Measurements from ENCODE around the gene TAGAP.

TAGAP gene

DNA sequence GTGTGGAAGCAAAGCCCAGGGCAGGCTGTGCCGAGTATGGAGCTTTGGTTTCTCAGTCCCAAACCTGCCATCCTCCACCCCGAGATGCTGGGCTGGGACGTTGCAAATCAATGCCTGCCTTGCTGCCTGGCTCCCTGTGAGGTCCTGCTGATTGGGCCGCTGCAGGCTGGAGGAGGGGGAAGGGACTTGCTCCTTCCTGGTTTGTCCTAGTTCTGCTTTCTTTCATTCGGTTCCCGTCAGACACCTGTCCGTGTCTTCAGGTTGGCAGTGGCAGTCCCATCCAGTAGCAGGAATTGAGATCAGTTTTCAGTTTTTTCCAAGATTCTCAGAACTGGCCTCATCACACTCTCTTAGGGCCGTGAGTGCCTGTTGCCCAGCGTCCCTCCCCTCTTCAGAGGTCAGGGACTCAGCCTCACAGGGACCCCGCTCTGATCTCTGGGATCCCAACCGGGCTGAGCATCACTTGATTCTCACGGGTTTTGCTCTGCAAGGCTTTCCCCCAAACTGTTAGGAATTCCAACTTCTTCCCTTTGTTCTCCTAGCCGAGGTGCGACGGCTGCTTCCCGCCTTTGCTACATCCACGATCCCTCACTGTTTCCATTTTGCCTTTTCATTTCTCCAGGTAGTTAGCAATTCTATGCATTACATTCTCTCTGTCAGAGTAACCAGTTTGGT, 24.2 kb upstream of the TAGAP start:
- DNase-seq: no peak

DNA sequence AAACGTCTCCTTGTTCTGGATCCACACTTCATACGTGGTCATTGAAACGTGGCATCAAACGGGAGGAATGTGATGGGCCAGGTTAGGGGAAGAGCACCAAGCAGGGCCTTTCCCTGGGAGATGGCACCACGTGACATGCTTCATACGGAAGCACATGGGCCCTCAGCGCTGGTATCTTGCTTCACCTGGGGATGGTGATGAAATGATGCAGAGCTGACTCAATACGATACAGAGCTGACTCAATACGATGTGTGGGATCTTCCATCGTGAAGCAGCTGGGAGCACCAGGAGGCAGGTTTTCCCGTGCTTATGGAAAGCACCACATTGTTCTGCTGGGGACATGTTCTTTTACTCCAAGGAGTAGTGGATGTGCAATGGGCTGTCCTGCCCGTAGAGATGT, 22.5 kb upstream of the TAGAP start:
- no peak for DNase-seq

DNA sequence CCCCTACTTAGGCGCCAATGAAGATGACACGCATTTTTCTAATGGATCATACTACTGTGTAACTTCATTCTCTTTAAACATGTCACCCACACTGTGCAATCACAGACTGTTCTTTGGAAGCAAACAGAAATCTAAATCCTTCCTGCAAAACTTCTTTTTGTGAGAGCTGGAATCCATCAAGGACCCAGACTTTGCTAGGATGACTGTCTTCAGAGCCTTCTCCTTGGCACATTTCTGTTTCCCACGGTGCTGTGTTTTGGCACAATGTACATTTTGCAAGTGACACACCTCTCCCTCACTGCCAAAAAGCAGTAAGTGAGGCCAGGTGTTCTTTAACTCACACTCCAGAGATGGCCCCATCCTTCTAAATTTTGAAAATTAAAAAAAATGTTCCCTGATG, 21.7 kb upstream of the TAGAP start:
- no peak for DNase-seq

DNA sequence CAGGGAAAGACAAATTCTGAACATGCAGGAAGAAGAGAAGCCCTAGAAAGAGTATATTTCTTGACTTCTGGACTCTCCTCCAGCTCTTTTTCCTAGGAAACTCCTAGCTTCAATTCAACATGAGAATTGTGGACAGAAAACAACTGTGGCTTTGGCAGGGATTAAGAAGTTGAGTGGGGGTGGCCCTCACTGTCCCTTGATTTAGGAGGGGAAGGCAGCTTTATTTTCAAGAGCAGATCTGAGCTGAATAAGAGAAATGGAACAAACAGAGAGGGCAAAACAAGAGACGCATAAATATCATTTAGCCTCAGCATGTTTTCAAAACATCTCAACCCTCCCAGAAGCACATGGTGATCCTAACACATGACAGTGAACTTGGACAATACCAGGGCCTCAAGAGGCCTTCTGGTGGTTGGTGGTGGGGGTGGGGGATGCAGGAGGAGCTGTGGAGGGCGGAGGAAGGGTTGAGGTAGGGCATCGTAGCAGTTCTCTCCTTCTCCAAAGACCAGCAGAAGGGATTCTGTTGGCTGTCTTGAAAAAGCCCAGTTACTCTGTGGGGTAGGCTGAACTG, 21.1 kb upstream of the TAGAP start:
- no peak for DNase-seq

DNA sequence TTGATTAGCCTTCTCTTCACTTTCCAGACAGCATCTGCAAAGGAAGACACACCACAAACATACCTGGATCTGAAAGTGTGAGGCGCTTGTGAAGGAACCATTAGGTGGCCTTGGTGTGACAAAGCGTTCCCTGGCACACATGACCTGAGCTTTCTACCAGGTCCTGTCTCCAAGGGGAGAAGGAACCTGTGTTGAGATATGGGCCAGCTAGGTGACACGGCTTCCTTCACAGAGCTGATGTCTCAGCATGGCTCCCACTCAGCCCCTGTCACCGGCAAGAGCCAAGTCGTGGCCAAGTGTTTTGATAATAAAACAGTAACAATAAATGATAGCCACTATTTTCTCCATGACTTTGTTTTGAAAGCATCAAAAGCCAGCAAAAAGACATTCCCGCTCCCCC, 20.3 kb upstream of the TAGAP start:
- DNase-seq: no peak

DNA sequence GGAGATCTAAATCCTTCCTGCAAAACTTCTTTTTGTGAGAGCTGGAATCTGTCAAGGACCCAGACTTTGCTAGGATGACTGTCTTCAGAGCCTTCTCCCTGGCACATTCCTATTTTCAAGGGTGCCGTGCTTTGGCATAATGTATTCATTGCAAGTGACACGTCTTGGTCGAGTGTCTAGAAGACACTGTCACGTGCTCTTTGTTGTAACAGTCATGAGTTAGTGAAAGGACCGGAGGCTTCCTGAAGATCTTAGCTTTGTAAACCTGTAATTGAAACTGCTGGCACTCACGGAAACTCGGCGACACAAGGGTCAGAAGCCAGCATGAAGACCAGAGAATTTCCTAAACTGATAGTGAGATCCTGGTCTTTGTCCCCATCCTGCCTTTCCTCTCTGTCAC, 19.7 kb upstream of the TAGAP start:
- no peak for DNase-seq

DNA sequence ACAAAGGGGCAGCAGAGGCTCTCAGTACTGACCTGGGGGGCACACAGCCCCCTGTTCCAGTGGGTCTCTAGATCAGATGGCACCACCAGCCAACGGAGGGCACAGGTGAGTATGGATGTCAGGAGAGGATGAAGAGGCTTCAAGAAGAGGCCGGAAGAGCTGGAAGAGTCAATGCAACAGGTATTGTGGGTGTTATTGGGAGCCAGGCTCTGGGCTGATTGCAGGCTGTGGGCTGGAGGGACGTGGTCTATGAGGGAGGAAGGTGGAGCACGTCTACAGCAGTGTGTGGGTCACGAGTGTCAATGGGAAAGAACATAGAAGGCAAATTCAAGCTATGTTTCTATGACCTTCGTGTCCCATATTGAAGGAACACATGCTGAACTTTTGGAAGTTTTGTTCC, 18.8 kb upstream of the TAGAP start:
- no peak for DNase-seq

DNA sequence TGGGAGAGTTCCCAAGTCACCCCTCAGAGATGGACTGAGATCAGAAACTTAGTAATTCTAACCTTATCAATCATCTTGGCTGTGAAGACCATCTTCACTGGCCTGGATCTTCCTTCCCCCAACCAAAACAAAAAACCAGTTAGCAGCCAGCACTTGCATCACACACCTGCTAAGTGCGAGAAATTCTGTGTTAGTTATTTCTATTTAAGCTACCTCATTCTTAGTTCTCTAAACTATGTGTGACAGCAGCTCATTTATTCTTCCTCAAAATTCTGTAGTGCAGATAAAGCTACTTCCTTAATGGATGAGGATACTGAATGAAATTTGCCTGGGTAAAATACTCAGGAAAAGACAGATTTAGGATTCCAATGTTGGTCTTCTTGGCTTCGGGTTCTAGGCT, 18.2 kb upstream of the TAGAP start:
- DNase-seq: no peak

DNA sequence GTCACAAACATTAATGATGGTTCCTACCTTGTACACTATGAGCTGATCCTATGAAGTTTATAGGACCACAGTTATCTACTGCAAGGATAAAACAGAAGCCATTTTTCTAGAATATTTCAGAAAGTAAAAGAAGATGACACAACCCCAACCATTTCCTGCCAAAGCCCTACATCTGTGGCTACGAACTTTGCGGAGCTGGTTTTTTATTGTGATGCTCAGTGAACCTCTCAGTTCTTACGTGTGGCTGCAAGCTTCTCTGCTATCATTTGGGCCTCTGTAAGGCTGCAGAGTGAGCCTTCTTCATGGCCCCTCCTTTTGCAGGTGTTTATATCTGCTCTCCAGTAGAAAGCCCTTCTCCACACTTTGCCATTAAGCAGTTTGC, 17.8 kb upstream of the TAGAP start:
- no peak for DNase-seq

DNA sequence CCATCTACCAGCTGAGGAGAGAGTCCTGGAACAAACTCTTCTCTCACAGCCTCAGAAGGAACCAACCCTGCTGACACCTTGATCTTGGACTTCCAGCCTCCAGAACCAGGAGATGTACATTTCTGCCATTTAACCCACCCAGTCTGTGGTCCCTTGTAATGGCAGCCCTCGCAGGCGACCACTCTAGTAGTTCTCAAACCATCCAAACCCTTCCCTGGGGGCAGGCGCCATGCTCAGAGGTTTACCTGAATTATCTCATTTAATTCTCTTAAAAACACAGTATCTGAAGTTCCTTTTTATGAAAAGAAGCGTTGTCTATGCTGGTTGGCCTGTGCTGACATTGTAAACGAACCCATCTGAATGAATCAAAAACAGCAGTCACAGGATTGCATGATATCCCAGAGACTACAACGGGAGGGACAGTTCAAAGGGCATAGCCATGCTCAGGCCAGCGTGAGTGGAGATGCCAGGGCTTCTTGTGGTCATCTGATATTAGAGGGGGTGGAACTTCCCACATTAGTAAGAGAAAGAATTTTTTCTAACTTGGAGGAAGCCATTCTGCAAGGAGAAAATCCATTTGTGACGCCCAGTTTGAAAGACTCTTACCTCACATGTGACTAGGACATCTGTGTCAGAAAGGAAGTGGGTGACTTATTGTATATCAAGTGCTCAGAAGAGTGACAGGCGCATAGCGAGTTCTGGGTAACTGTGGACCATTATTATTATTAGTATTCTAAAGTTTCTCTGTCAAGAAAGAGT, 17.2 kb upstream of the TAGAP start:
- DNase-seq: no peak

DNA sequence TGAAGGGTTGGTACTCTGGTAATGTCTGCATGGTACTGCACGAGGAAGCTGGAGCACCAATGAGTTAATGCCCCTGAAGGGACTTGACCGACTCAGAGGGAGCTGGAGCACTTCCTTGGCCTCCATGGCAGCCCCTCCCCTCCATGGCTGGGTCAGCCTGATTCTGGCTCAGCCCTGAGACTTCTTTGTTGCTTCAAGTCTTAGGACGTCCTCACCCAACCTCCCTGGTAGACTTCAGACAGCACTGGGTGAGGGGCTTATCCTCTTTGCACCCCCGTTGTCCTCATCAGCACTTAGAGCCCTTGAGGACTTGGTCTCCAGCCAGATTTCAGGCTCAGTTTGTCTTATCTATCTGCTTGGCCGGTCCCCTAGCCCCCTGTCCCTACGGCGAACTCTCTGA, 16.4 kb upstream of the TAGAP start:
- no peak for DNase-seq

DNA sequence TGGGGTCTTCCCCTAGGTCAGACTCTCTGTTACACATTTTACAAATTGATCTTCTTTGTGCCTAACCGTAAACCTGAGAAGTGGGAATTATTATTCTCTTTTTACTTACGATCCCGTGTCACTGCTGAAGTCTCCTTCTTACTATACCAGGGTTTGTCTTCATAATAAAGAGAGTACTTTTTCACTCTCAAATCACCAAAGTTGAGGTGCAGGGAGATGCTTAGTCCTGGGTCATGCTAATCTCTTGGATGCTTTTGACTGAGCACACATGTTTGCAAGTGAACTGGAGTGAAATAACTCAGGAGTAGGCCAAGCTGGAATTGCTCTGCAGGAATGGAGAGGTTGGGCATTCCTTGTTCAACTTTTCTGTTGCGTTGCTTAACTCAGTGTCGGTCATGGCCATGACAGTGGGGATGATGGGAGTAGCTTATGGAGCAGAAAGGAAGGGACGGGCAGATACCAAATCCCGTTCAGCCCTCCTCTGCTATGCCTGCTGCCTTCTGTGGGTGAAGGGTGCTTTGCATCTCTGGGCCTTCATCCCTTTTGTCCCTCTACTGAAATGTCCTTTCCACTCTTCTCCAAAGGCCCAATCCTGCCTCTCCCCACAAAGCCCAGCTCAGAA, 15.2 kb upstream of the TAGAP start:
- no peak for DNase-seq

DNA sequence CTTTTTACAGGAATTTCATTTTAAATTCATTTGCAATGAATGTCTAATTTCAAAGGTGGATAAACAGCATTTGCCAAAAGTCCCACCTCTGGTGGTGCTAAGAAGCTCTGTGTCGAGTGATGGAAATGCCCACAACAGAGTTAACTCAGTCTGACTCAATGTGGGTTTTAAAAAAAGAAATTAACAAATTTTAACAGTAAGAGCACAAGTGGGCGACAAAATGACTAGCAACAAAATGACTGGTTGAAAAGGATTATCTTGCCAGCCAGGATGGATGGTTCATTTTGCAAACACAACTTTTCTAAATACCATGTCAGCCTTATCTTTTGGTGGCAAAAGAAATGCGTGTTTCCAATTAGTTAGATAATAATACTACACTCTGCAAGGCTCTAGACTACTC, 14.3 kb upstream of the TAGAP start:
- DNase-seq: no peak

DNA sequence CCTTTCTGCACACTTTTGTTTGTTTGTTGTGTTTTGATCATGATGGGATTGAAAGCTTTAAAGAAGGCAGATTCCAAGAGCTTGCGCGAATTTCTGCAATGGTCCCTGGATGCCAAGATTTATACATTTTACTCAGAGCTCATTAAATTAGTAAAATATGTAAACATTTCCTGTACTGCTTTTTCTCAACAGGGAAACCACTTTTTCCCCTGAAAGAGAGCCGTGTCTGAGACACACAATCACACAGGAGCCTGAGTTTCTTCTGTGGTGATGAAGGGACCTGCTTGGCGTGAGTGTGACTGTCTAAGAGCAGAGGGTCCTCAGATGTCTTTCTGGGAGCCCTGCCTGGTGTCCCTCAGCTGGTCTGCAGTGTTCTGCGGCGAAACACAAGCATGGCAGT, 12.1 kb upstream of the TAGAP start:
- no peak for DNase-seq

DNA sequence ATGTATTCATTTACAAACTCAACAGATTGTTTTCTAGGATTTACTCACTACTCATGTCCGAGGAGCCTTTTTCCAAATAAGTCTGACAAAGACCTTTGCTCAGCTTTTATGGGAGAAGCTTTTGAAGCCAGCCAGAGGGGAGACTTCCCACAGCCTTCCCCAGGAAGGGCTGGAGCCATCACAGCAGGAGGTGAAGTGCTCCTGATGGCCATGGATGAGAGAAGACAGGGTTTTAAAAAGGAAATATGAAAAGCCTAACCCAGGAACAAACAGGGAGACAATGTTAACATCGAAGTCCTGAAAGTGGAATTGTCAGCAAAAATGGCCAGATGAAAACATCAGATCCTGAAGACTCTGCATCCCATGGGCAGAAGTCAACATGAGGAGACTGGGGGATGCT, 11.6 kb upstream of the TAGAP start:
- DNase-seq: no peak

DNA sequence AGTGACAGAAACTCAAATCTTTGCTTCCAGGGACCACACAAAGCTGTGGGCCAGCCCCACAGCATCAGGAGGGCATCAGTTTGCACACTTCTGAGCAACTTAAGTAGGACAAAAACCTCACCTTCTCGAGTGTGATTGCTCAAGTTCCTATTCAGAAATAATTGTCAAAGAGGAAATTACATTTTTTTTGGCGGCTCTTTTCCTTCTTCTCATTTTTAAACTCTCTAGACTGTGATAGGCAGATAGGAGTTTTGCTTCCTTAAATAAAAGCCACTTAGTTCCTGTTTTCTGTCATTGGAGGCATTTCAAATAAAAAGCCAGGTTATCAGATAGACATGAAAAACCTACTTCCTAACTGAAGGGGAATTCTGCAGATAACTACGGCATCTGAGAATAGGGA, 11.2 kb upstream of the TAGAP start:
- no peak for DNase-seq

DNA sequence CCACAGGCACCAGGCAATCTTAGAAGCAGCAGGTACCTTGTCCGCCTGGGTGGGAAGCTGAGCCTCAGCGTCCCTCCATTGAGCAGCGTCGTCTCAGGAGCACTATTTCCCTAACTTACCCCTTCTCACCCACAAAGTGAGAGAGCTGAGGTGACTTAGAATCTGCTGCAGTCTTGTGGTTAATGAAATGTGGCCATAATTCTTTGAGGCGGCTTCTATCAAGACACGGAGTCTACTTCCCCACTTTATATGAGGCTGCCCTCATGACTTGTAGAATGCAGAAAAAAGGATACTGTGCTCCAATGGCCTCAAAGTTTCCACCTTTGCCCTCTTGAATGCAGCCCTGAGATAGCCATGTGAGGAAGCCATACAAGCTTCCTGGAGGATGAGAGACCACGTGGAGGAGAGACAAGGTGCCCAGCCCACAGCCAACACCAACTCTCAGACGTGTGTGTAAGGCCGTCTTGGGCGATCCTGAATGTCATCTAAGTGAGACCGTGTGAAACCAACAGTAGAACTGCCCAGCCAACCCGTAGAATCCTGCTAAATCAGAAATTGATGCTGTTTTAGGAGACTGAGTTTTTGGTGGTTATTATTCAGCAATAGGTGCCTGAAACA, 9.1 kb upstream of the TAGAP start:
- no peak for DNase-seq

DNA sequence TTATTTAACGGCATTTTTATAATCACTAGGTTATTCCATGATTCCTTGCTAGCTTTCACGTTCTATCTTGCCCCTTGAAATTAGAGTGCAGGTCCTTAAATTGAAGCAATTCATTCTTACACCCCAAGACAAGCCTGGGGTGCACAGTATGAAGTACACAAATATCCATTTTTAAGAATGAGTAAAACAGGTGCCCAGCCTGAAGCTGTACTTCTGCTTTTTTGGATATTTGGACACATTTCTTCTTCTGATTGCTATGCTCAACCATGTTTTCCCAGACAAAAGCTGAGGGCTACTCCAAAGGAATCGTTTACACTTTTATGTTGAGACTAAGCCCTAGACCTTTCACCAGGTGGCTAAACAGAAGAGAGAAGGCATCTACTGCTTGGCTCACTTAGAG, 7.9 kb upstream of the TAGAP start:
- no peak for DNase-seq

DNA sequence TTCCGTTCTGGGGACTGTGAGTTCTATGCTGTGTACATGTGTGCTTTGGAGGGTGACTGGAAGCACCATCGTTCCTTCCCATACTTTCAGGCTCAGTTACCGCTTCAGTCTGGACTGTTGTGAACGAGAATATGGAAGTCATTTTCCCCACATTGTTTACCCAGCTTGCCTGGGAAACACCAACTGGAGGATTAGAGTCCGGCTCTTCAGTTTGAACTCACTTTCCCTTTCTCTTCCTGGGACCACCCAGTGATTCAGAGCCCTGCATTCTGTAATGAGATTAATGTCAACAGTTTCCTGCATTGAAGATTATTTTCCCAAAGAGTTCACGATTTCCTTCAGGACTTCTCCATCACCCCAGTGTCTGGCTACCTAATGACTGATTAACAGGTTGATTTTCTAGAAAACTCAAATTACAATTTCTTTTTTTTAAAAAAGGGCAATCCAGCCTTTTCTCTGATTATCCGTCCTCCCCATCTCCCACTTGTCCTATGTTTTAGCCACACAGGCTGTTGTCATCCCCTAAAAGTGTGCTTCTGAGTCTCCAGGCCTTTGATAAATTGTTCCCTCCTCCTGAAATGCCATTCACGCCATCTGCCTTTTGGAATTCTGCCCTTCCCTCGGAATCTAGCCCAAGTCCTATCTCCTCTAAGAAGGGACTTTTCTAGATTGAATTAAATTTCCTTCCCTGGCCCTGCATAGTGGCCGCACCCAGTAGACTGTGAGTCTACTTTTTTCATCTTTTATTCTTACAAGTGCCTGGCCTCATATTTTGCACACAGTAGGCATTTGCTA, 3.3 kb upstream of the TAGAP start:
- no peak for DNase-seq

DNA sequence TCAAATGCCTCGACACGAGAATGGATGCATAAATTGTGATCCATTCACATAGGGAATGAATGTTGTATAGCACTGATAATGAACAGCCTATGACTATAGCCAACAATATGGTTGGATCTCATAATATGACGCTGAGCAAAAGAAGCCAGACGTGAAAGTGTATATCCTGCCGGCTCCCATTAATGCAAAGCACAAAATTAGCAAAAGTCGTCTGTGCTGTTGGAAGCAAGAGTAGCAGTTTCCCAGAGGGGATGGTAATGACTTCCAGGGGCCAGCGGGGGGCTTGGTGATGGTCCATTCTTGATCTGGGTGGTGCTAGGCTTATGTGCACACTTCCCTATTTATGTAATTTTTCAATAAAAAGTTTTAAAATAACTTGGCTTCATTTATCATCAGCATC, 1.0 kb upstream of the TAGAP start:
- DNase-seq: no peak

DNA sequence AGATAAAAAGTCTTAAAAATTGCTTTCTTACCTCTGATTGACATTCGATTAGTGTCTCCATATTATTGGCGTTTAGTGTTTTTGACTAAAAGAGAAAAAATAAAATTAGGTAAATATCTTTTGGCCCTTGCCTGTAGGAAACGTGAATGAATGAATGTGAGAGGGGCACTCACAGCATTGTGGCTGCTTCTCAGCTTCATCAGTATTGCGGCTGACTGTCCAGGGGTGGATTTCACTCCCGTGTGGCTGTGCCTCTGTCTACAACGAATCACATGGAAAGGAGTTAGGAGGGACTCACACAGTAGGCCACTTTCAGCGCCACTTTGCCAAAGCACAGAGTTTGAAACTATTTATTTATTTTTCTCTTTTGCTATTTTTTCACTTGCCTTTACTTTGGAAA, 844 bp downstream of the TAGAP start:
- no peak for DNase-seq

DNA sequence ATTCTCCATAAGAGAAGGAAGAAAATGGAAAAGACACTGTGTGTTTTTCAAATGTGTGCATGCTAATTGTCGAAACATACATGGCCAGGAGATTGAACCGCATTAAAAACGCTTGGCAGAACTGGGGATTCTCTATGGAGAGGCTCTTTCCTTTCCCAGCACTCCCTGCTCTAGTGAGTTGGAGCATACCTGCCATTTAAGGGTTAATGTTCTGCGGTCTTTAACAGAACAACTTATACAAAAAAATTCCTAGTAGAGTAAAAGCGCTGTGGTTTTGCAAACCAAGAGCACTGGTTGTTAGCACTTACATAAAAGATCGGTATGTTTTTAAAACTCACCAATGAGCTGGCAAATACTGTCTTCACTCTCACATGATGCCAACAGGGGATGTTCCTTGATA, 1.5 kb downstream of the TAGAP start:
- no peak for DNase-seq

DNA sequence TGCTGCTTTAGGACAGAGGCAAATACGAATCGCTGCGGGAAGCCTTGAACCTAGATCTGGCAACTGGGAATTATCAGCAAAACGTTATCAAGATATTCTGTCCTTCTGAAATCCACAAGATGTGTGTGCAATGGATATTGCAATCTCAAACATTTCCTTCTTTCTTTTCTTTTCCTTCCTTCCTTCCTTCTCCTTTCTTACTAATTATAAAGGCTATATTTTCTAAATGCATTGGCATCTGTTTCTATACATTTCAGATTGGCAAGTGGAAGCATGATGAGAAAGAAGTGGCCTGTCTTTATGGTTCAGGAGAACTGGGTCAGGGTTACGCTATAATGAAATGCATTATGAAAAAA, 2.0 kb downstream of the TAGAP start:
- no peak for DNase-seq
